K562 (cell line): Measurements from ENCODE around the gene PSMB11. TPM values are rescaled to one million over a fixed set of nuclear protein-coding genes. Genes with fewer than 3 reads are reported as not detected.

ENCODE experiments used
- CHD1 ChIP-seq: fragments of 200-600 bp; sonication (generic); IDR thresholded peaks from one replicate; pipeline ENCODE4 v1.6.1; 2012; ENCODE audit warnings: mild to moderate bottlenecking, moderate library complexity, low read length, inconsistent platforms
- EP400 ChIP-seq: fragments of 450-650 bp; IDR thresholded peaks from 2 replicates; pipeline ENCODE4 v1.6.1; 2017; ENCODE audit warnings: antibody characterized with exemption, mild to moderate bottlenecking, moderate library complexity
- GTF2F1 ChIP-seq: IDR thresholded peaks from 2 replicates; pipeline ENCODE4 v1.6.1; 2011; ENCODE audit warnings: low read depth, low read length, improper control_type of control experiment
- HLTF ChIP-seq: fragments of 450-650 bp; IDR thresholded peaks from 2 replicates; pipeline ENCODE4 v1.6.1; 2016
- KAT8 ChIP-seq: fragments of 450-650 bp; IDR thresholded peaks from 2 replicates; pipeline ENCODE4 v1.6.1; 2016; ENCODE audit warnings: low read depth, mild to moderate bottlenecking
- KDM5B ChIP-seq: fragments of 200-600 bp; sonication (generic); IDR thresholded peaks from 2 replicates; pipeline ENCODE4 v1.6.1; 2012; ENCODE audit warnings: low read depth, mild to moderate bottlenecking, moderate library complexity, low read length, control low read depth, inconsistent platforms; ENCODE audit not compliant: insufficient replicate concordance
- MCM5 ChIP-seq: fragments of 450-650 bp; IDR thresholded peaks from 2 replicates; pipeline ENCODE4 v1.6.1; 2016; ENCODE audit warnings: low read depth
- MYC ChIP-seq, 2 experiments: fragments of 250-450 bp in 1 of 2; sonication (Bioruptor Pico) in 1 of 2; IDR thresholded peaks; 2 replicates each; pipeline versions ENCODE4 v1.5.1 to v1.6.1; 2012 to 2021; ENCODE audit warnings: low read depth in 2 of 2, borderline replicate concordance in 1 of 2, improper control_type of control experiment in 1 of 2, low read length in 1 of 2, mild to moderate bottlenecking in 1 of 2, moderate library complexity in 1 of 2
- NCOA2 ChIP-seq, 2 experiments: fragments of 450-650 bp; IDR thresholded peaks; 2 replicates each; pipeline ENCODE4 v1.6.1; 2018; ENCODE audit warnings: mild to moderate bottlenecking in 2 of 2, moderate library complexity in 1 of 2; ENCODE audit not compliant: partially characterized antibody in 2 of 2
- NFXL1 ChIP-seq: fragments of 450-650 bp; formaldehyde crosslinking; IDR thresholded peaks from 2 replicates; pipeline ENCODE4 v1.4.0; 2021; ENCODE audit warnings: mild to moderate bottlenecking
- PML ChIP-seq: IDR thresholded peaks from 2 replicates; pipeline ENCODE4 v1.6.1; 2012; ENCODE audit warnings: low read length, inconsistent platforms
- RFX5 ChIP-seq: IDR thresholded peaks from 2 replicates; pipeline ENCODE4 v1.6.1; 2011; ENCODE audit warnings: low read depth, mild to moderate bottlenecking, improper control_type of control experiment, low read length
- TRIM28 ChIP-seq: fragments of 450-650 bp; IDR thresholded peaks from 2 replicates; pipeline ENCODE4 v1.6.1; 2017
- ZBTB7A ChIP-seq: IDR thresholded peaks from 2 replicates; pipeline ENCODE4 v1.6.1; 2011; ENCODE audit warnings: low read depth, mild to moderate bottlenecking, low read length, moderate library complexity, borderline replicate concordance; ENCODE audit not compliant: control insufficient read depth
- ZNF175 ChIP-seq: fragments of 200-800 bp; sonication (Bioruptor generic); IDR thresholded peaks from 2 replicates; pipeline ENCODE4 v1.6.1; 2016; ENCODE audit warnings: low read depth, mild to moderate bottlenecking, missing genetic modification characterization, missing compliant biosample characterization
- ZNF584 ChIP-seq: fragments of 200-800 bp; sonication (Bioruptor generic); IDR thresholded peaks from 2 replicates; pipeline ENCODE4 v1.6.1; 2016; ENCODE audit warnings: low read depth, mild to moderate bottlenecking, missing genetic modification characterization, missing compliant biosample characterization
- ZZZ3 ChIP-seq: fragments of 450-650 bp; IDR thresholded peaks from 2 replicates; pipeline ENCODE4 v1.6.1; 2016; ENCODE audit warnings: antibody characterized with exemption, mild to moderate bottlenecking, moderate library complexity
- polyA plus RNA-seq, 8 experiments: library from polyadenylated mRNA; depleted of rRNA in 4 of 8; stranded (reverse) in 5 of 8; unstranded in 3 of 8; fragments of >200 nt; fragmentation: Nextera tagmentation in 2 of 8; fragmentation: Illumina TruSeq in 1 of 8; extraction: Ambion mirVana in 2 of 8; extraction: Trizol in 1 of 8; gene quantifications; 2 replicates each; pipeline versions ENCODE4 v1.2.1 to v1.2.3, GENCODE V29; 2011 to 2014; ENCODE audit warnings: inconsistent platforms in 1 of 8, missing spikeins in 1 of 8
- total RNA-seq, 7 experiments: library from RNA; depleted of rRNA in 6 of 7; stranded (reverse); fragments of >200 nt in 6 of 7; fragmentation: Illumina TruSeq in 2 of 7; extraction: Trizol in 2 of 7; gene quantifications; 2 replicates each; pipeline versions ENCODE4 v1.2.1 to v1.2.3, GENCODE V29; 2011 to 2021; ENCODE audit warnings: low replicate concordance in 1 of 7
- TF ChIP-seq, protein P1 (sequence below): fragments of 450-650 bp; conservative IDR thresholded peaks from 2 replicates; pipeline ENCODE4 v1.6.1; 2016; ENCODE audit warnings: missing genetic modification characterization, low read depth, mild to moderate bottlenecking, control low read depth, missing compliant biosample characterization
- TF ChIP-seq, protein P2 (sequence below): fragments of 250-450 bp; sonication (Bioruptor Pico); IDR thresholded peaks from 2 replicates; pipeline ENCODE4 v1.4.0; 2020; ENCODE audit warnings: mild to moderate bottlenecking, moderate library complexity, borderline replicate concordance
- TF ChIP-seq, protein P3 (sequence below): fragments of 250-450 bp; sonication (Bioruptor Pico); IDR thresholded peaks from 2 replicates; pipeline ENCODE4 v1.8.0; 2021; ENCODE audit warnings: moderate library complexity, mild to moderate bottlenecking, inconsistent platforms
- TF ChIP-seq, protein P4 (sequence below): fragments of 450-650 bp; IDR thresholded peaks from 2 replicates; pipeline ENCODE4 v1.6.1; 2016; ENCODE audit warnings: missing biosample characterization, missing genetic modification characterization
- TF ChIP-seq, protein P5 (sequence below): fragments of 250-450 bp; sonication (Bioruptor Pico); IDR thresholded peaks from 2 replicates; pipeline ENCODE4 v1.8.0; 2022; ENCODE audit warnings: moderate library complexity, mild to moderate bottlenecking, inconsistent platforms

PSMB11 gene
- total and polyA plus RNA-seq, 9 of the 15 experiments (the other 6 are each of a cell fraction or from before 2014, with no cell fraction given): not detected

DNA sequence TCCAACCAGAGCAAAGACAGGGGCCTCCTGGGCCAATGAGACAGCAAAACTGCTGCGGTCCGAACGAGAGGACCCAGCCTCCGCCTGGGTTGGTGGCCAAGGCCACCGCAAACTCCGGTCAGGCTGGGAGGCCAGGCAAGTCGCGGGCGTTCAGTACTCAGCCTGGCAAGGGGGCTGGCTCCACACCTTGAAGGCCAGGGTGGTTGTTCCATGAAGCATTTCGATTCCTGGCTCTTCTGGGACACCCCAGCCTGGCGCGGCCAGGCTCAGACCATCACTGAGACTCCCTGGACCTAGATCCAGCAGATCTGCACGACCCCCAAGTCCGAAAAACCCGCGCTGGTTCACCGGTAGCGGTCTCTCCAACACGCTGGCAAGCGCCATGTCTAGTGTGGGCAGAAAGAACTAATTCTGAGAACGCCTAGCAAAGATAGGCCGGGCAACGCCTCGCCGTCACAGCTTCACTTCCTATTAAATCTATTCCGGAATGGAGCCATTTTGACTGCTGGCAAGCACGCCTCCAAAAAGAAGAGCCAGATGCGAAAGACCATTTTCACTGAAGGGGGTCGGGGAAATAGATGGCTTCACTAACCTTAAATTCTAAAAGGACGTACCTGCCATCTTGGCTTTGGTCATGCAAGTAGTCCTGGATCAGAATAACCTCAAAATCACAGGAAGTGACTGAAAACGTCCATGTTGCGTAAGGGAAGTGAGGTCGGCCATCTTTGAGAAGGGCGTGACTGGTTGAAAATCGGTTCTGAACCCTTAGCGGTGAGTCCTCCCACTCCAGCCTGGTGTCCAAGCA is 7.3 kb upstream of the PSMB11 start, which contains the start of gene PSMB5 (continued):
- TF ChIP-seq, protein P1, sequence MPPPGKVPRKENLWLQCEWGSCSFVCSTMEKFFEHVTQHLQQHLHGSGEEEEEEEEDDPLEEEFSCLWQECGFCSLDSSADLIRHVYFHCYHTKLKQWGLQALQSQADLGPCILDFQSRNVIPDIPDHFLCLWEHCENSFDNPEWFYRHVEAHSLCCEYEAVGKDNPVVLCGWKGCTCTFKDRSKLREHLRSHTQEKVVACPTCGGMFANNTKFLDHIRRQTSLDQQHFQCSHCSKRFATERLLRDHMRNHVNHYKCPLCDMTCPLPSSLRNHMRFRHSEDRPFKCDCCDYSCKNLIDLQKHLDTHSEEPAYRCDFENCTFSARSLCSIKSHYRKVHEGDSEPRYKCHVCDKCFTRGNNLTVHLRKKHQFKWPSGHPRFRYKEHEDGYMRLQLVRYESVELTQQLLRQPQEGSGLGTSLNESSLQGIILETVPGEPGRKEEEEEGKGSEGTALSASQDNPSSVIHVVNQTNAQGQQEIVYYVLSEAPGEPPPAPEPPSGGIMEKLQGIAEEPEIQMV: peak; percentile 1; the same call in 1 of the 2 replicates
- TF ChIP-seq ZNF584 (CRISPR knock-in tag) (no peak), ZNF175 (CRISPR knock-in tag) (no peak), RFX5 (no peak), KDM5B (peak; percentile 87), GTF2F1 (no peak), ZZZ3 (no peak), EP400 (peak; percentile 91), CHD1 (peak; percentile 74), KAT8 (no peak), HLTF (no peak), ZBTB7A (no peak), MYC (IDR thresholded peaks at IDR 0.05; ENCODE audit: low read depth, low read length) (peak; percentile 67), MYC (CRISPR knock-in tag; IDR thresholded peaks at IDR 0.05; ENCODE audit: borderline replicate concordance, low read depth) (peak; percentile 61; the same call in 1 of the 2 replicates), PML (peak; percentile 43; the same call in 1 of the 2 replicates), NCOA2 (IDR thresholded peaks at IDR 0.05; ENCODE audit: partially characterized antibody in 2 of 2) (no peak), NFXL1 (CRISPR knock-in tag) (no peak), MCM5 (no peak), TRIM28 (no peak)
- TF ChIP-seq, protein P2, sequence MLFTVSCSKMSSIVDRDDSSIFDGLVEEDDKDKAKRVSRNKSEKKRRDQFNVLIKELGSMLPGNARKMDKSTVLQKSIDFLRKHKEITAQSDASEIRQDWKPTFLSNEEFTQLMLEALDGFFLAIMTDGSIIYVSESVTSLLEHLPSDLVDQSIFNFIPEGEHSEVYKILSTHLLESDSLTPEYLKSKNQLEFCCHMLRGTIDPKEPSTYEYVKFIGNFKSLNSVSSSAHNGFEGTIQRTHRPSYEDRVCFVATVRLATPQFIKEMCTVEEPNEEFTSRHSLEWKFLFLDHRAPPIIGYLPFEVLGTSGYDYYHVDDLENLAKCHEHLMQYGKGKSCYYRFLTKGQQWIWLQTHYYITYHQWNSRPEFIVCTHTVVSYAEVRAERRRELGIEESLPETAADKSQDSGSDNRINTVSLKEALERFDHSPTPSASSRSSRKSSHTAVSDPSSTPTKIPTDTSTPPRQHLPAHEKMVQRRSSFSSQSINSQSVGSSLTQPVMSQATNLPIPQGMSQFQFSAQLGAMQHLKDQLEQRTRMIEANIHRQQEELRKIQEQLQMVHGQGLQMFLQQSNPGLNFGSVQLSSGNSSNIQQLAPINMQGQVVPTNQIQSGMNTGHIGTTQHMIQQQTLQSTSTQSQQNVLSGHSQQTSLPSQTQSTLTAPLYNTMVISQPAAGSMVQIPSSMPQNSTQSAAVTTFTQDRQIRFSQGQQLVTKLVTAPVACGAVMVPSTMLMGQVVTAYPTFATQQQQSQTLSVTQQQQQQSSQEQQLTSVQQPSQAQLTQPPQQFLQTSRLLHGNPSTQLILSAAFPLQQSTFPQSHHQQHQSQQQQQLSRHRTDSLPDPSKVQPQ: no peak
- TF ChIP-seq, protein P3, sequence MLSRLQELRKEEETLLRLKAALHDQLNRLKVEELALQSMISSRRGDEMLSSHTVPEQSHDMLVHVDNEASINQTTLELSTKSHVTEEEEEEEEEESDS (CRISPR knock-in tag): no peak
- TF ChIP-seq, protein P4, sequence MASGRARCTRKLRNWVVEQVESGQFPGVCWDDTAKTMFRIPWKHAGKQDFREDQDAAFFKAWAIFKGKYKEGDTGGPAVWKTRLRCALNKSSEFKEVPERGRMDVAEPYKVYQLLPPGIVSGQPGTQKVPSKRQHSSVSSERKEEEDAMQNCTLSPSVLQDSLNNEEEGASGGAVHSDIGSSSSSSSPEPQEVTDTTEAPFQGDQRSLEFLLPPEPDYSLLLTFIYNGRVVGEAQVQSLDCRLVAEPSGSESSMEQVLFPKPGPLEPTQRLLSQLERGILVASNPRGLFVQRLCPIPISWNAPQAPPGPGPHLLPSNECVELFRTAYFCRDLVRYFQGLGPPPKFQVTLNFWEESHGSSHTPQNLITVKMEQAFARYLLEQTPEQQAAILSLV (tag): peak; percentile 45; the same call in 1 of the 2 replicates
- TF ChIP-seq, protein P5, sequence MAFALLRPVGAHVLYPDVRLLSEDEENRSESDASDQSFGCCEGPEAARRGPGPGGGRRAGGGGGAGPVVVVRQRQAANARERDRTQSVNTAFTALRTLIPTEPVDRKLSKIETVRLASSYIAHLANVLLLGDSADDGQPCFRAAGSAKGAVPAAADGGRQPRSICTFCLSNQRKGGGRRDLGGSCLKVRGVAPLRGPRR: no peak
